ENCODE data around the gene FAM216A.
"Not testable (repeated sequence)": the region's sequence is repeated elsewhere in the genome, so short reads cannot be mapped to it uniquely, and the experiment has no call there.

GRCh38 chr12:110461189-110461588 is 7.5 kb upstream of the FAM216A start:
- not testable (repeated sequence) for TF ChIP-seq CTCF, POLR2A (IDR thresholded peaks at IDR 0.05)

Measured in sigmoid colon (tissue), 3 donors.